ENCODE data around the gene NBEA.
"Not testable (repeated sequence)": the region's sequence is repeated elsewhere in the genome, so short reads cannot be mapped to it uniquely, and the experiment has no call there.

The NBEA gene

GRCh38 chr13:35025314-35025713 lies 83.2 kb downstream of the NBEA start:
- H3K9ac ChIP-seq (ENCODE audit: insufficient read length, low read depth): no peak overlapping the region
- no peaks in the 10 kb centered on the region for H3K36me3 ChIP-seq (ENCODE audit: insufficient read depth, insufficient read length, low read length)
- no peaks in the 10 kb centered on the region for H3K27me3 ChIP-seq (ENCODE audit: insufficient read depth, insufficient read length)
- TF ChIP-seq YY1 (IDR thresholded peaks at IDR 0.05; ENCODE audit: insufficient read depth, insufficient read length): no peak
- no peak for TF ChIP-seq SUZ12 (IDR thresholded peaks at IDR 0.05; ENCODE audit: extremely low read depth, insufficient read depth, insufficient read length)
- no peak for TF ChIP-seq ZNF274 (IDR thresholded peaks at IDR 0.05; ENCODE audit: low read depth, low read length)
- no peak for DNase-seq (ENCODE audit: low read depth, low spot score)
- no peak overlapping the region for H3K4me3 ChIP-seq (ENCODE audit: insufficient read length, low read depth)
- no peaks in the 10 kb centered on the region for H3K4me1 ChIP-seq (ENCODE audit: insufficient read depth, insufficient read length)
- no peaks in the 10 kb centered on the region for H3K9me3 ChIP-seq (ENCODE audit: insufficient read depth, low read length)

DNA sequence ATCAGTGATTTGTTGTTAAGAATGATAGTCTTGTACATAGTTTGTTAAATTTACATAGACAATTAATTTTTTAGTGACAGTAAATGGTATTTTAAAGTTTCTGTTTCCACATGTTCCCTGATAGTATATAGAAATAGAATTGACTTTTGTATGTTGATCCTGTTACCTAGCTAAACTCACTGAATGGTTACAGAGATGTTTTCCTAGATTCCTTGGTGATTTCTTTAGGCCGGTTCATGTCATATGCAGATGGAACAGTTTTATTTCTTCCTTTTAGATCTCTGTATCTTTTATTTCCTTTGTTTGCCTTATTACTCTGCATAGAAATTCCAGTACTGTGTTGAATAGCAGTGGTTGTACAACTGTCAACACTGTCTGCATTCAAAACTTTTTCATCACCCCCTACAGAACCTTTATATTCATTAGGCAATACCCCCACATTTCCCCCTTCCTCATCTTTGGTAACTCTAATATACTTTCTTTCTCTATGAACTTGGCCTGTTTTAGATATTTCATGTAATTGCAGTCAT lies 86.3 kb downstream of the NBEA start:
- Histone ChIP-seq H3K36me3 (ENCODE audit: insufficient read depth, insufficient read length, low read length) (no peaks in the 10 kb centered on the region), H3K9ac (ENCODE audit: insufficient read length, low read depth) (no peak overlapping the region), H3K4me3 (ENCODE audit: insufficient read length, low read depth) (no peak overlapping the region), H3K27me3 (ENCODE audit: insufficient read depth, insufficient read length) (no peaks in the 10 kb centered on the region), H3K4me1 (ENCODE audit: insufficient read depth, insufficient read length) (no peaks in the 10 kb centered on the region), H3K9me3 (ENCODE audit: insufficient read depth, low read length) (no peaks in the 10 kb centered on the region; the same call in 1 of the 2 replicates)
- no peak for TF ChIP-seq YY1 (IDR thresholded peaks at IDR 0.05; ENCODE audit: insufficient read depth, insufficient read length)
- no peak for TF ChIP-seq SUZ12 (IDR thresholded peaks at IDR 0.05; ENCODE audit: extremely low read depth, insufficient read depth, insufficient read length)
- TF ChIP-seq ZNF274 (IDR thresholded peaks at IDR 0.05; ENCODE audit: low read depth, low read length): no peak
- no peak for DNase-seq (ENCODE audit: low read depth, low spot score)

GRCh38 chr13:35039012-35039411 lies 96.9 kb downstream of the NBEA start:
- Histone ChIP-seq H3K27me3 (ENCODE audit: insufficient read depth, insufficient read length) (no peaks in the 10 kb centered on the region), H3K9ac (ENCODE audit: insufficient read length, low read depth) (no peak overlapping the region), H3K36me3 (ENCODE audit: insufficient read depth, insufficient read length, low read length) (no peaks in the 10 kb centered on the region), H3K4me1 (ENCODE audit: insufficient read depth, insufficient read length) (no peaks in the 10 kb centered on the region), H3K4me3 (ENCODE audit: insufficient read length, low read depth) (no peak overlapping the region), H3K9me3 (ENCODE audit: insufficient read depth, low read length) (no peaks in the 10 kb centered on the region)
- TF ChIP-seq SUZ12 (IDR thresholded peaks at IDR 0.05; ENCODE audit: extremely low read depth, insufficient read depth, insufficient read length): no peak
- no peak for TF ChIP-seq ZNF274 (IDR thresholded peaks at IDR 0.05; ENCODE audit: low read depth, low read length)
- no peak for TF ChIP-seq YY1 (IDR thresholded peaks at IDR 0.05; ENCODE audit: insufficient read depth, insufficient read length)
- DNase-seq (ENCODE audit: low read depth, low spot score): no peak

DNA sequence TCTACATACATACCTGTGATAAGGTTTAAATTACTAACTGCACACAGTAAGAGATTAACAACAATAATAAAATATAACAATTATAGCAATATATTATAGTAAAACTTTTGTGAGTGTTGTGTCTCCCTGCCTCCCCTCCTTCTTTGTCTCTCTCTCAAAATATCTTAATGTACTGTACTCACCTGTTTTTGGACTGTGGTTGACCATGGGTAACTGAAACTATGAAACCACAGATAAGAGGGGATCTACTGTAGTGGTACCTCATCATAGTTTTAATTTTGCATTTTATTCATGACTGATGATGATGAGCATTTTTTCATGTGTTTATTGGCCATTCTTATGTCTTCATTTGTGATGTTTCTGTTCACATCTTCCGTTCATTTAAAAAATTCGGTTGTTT lies 104.5 kb downstream of the NBEA start:
- Histone ChIP-seq H3K4me3 (ENCODE audit: insufficient read length, low read depth) (no peak overlapping the region), H3K9me3 (ENCODE audit: insufficient read depth, low read length) (no peaks in the 10 kb centered on the region), H3K36me3 (ENCODE audit: insufficient read depth, insufficient read length, low read length) (no peaks in the 10 kb centered on the region), H3K27me3 (ENCODE audit: insufficient read depth, insufficient read length) (no peaks in the 10 kb centered on the region), H3K4me1 (ENCODE audit: insufficient read depth, insufficient read length) (no peaks in the 10 kb centered on the region), H3K9ac (ENCODE audit: insufficient read length, low read depth) (no peak overlapping the region)
- DNase-seq (ENCODE audit: low read depth, low spot score): no peak
- TF ChIP-seq SUZ12 (IDR thresholded peaks at IDR 0.05; ENCODE audit: extremely low read depth, insufficient read depth, insufficient read length) (no peak), YY1 (IDR thresholded peaks at IDR 0.05; ENCODE audit: insufficient read depth, insufficient read length) (no peak), ZNF274 (IDR thresholded peaks at IDR 0.05; ENCODE audit: low read depth, low read length) (no peak)

DNA sequence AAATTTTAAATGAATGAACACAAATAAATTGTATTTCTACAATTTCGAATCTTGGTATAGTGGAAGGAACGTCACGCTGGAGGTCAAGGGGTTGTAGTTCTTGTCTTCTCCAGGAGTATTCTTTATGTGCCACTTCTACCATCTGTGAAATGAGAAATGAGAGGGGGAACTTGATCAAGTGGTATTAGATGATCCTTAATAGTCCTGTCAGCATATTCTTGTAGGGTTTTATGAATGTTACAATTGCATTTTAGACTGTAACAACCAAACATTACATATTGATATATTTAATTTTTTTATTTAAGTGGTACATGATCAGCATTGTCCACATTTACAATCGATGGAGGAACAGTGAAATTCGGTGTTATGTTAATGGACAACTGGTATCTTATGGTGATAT lies 113.6 kb downstream of the NBEA start:
- no peak overlapping the region for H3K4me3 ChIP-seq (ENCODE audit: insufficient read length, low read depth)
- no peaks in the 10 kb centered on the region for H3K4me1 ChIP-seq (ENCODE audit: insufficient read depth, insufficient read length)
- TF ChIP-seq ZNF274 (IDR thresholded peaks at IDR 0.05; ENCODE audit: low read depth, low read length) (no peak), SUZ12 (IDR thresholded peaks at IDR 0.05; ENCODE audit: extremely low read depth, insufficient read depth, insufficient read length) (no peak), YY1 (IDR thresholded peaks at IDR 0.05; ENCODE audit: insufficient read depth, insufficient read length) (no peak)
- H3K27me3 ChIP-seq (ENCODE audit: insufficient read depth, insufficient read length): no peaks in the 10 kb centered on the region
- H3K36me3 ChIP-seq (ENCODE audit: insufficient read depth, insufficient read length, low read length): no peaks in the 10 kb centered on the region
- H3K9ac ChIP-seq (ENCODE audit: insufficient read length, low read depth): no peak overlapping the region
- no peak for DNase-seq (ENCODE audit: low read depth, low spot score)
- H3K9me3 ChIP-seq (ENCODE audit: insufficient read depth, low read length): no peaks in the 10 kb centered on the region

DNA sequence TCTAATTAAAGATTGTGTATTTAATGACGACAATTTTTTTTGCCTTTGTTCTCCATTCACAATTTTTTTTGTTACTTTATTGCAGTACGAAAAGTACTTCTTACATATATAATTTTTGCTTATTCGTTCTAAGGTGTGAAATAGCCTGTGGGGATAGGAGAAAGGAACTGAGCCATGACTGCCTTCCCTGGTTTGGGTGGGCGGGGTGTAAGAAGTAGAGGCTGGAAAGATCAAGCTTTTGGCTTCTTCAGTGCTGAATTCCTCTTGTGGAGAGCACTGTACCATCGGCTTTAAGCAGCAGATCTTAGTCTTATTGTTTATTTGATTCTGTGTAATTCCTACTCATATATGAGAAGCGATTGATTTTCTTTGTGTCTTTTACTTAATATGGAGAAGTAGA lies 115.8 kb downstream of the NBEA start:
- H3K36me3 ChIP-seq (ENCODE audit: insufficient read depth, insufficient read length, low read length): no peaks in the 10 kb centered on the region
- no peaks in the 10 kb centered on the region for H3K4me1 ChIP-seq (ENCODE audit: insufficient read depth, insufficient read length)
- TF ChIP-seq ZNF274 (IDR thresholded peaks at IDR 0.05; ENCODE audit: low read depth, low read length) (no peak), YY1 (IDR thresholded peaks at IDR 0.05; ENCODE audit: insufficient read depth, insufficient read length) (no peak), SUZ12 (IDR thresholded peaks at IDR 0.05; ENCODE audit: extremely low read depth, insufficient read depth, insufficient read length) (no peak)
- no peak for DNase-seq (ENCODE audit: low read depth, low spot score)
- H3K4me3 ChIP-seq (ENCODE audit: insufficient read length, low read depth): no peak overlapping the region
- no peaks in the 10 kb centered on the region for H3K9me3 ChIP-seq (ENCODE audit: insufficient read depth, low read length)
- H3K9ac ChIP-seq (ENCODE audit: insufficient read length, low read depth): no peak overlapping the region
- H3K27me3 ChIP-seq (ENCODE audit: insufficient read depth, insufficient read length): no peaks in the 10 kb centered on the region

- H3K4me1 ChIP-seq (ENCODE audit: insufficient read depth, insufficient read length); H3K4me3 ChIP-seq (ENCODE audit: insufficient read length, low read depth); H3K36me3 ChIP-seq (ENCODE audit: insufficient read depth, insufficient read length, low read length); H3K9ac ChIP-seq (ENCODE audit: insufficient read length, low read depth); H3K9me3 ChIP-seq (ENCODE audit: insufficient read depth, low read length); DNase-seq (ENCODE audit: low read depth, low spot score); H3K27me3 ChIP-seq (ENCODE audit: insufficient read depth, insufficient read length): not testable (repeated sequence)
These were observed 116.5 kb downstream of the NBEA start for GRCh38 chr13:35058585-35058984.

DNA sequence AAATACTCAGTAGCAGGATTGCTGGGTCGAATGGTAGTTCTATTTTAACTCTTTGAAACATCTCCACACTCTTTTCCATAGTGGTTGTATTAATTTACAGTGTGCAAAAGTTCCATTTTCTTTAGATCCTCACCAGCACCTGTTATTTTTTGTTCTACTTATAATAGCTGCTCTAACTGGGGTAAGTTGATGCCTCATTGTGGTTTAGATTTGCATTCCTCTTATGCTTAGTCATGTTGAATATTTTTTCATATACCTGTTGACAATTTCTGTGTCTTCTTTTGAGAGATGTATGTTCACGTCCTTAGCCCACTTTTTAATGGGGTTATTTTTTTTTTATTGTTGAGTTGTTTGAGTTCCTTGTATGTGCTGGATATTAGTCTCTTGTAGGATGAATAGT lies 144.6 kb downstream of the NBEA start:
- H3K36me3 ChIP-seq (ENCODE audit: insufficient read depth, insufficient read length, low read length): no peaks in the 10 kb centered on the region
- no peak overlapping the region for H3K9ac ChIP-seq (ENCODE audit: insufficient read length, low read depth)
- no peak overlapping the region for H3K4me3 ChIP-seq (ENCODE audit: insufficient read length, low read depth)
- no peaks in the 10 kb centered on the region for H3K9me3 ChIP-seq (ENCODE audit: insufficient read depth, low read length)
- TF ChIP-seq SUZ12 (IDR thresholded peaks at IDR 0.05; ENCODE audit: extremely low read depth, insufficient read depth, insufficient read length): no peak
- TF ChIP-seq ZNF274 (IDR thresholded peaks at IDR 0.05; ENCODE audit: low read depth, low read length): no peak
- no peak for TF ChIP-seq YY1 (IDR thresholded peaks at IDR 0.05; ENCODE audit: insufficient read depth, insufficient read length)
- H3K4me1 ChIP-seq (ENCODE audit: insufficient read depth, insufficient read length): no peaks in the 10 kb centered on the region
- no peaks in the 10 kb centered on the region for H3K27me3 ChIP-seq (ENCODE audit: insufficient read depth, insufficient read length)
- DNase-seq (ENCODE audit: low read depth, low spot score): no peak

Measured in NT2/D1 (cell line).